DOHH2 (cell line): ENCODE data around the gene CTSZ.
A peak's percentile ranks its signal among the peaks of the same experiment; 100 is the strongest.
"Not testable (repeated sequence)": the region's sequence is repeated elsewhere in the genome, so short reads cannot be mapped to it uniquely, and the experiment has no call there.

ENCODE experiments used
- H3F3A ChIP-seq: fragments of 200-600 bp; sonication (generic), shearing (Covaris generic); 2 replicates; pipeline ENCODE4 v1.6.0; 2016; ENCODE audit warnings: antibody characterized with exemption, mild to moderate bottlenecking; ENCODE audit not compliant: control insufficient read depth, insufficient read depth
- H3K27ac ChIP-seq: fragments of 200-600 bp; sonication (generic); 2 replicates; pipeline ENCODE4 v1.5.1; 2014; ENCODE audit warnings: low read depth, mild to moderate bottlenecking, low read length, moderate library complexity
- H3K27me3 ChIP-seq: fragments of 200-600 bp; sonication (generic); 2 replicates; pipeline ENCODE4 v1.6.1; 2014; ENCODE audit warnings: mild to moderate bottlenecking, low read length, mixed read lengths; ENCODE audit not compliant: control insufficient read depth
- H3K36me3 ChIP-seq: fragments of 200-600 bp; sonication (generic); 2 replicates; pipeline ENCODE4 v1.6.1; 2014; ENCODE audit warnings: mild to moderate bottlenecking, low read length, moderate library complexity, mixed read lengths; ENCODE audit not compliant: control insufficient read depth
- H3K4me1 ChIP-seq: fragments of 200-600 bp; sonication (generic); 2 replicates; pipeline ENCODE4 v1.6.1; 2014; ENCODE audit warnings: mild to moderate bottlenecking, low read length, mixed read lengths; ENCODE audit not compliant: control insufficient read depth
- H3K4me2 ChIP-seq: fragments of 200-600 bp; sonication (generic); 2 replicates; pipeline ENCODE4 v1.6.0; 2014; ENCODE audit warnings: mild to moderate bottlenecking, low read length, moderate library complexity
- H3K4me3 ChIP-seq: fragments of 200-600 bp; sonication (generic); 2 replicates; pipeline ENCODE4 v1.5.1; 2014; ENCODE audit warnings: mild to moderate bottlenecking, low read length, mixed read lengths
- H3K79me2 ChIP-seq: fragments of 200-600 bp; sonication (generic); 2 replicates; pipeline ENCODE4 v1.6.1; 2014; ENCODE audit warnings: mild to moderate bottlenecking, low read length, mixed read lengths; ENCODE audit not compliant: control insufficient read depth
- H3K9me2 ChIP-seq: fragments of 200-600 bp; sonication (generic); replicated peaks from 2 replicates; pipeline ENCODE4 v1.6.1; 2014; ENCODE audit warnings: mild to moderate bottlenecking, low read length, mixed read lengths; ENCODE audit not compliant: control insufficient read depth
- H3K9me3 ChIP-seq: fragments of 200-600 bp; sonication (generic); 2 replicates; pipeline ENCODE4 v1.6.1; 2014; ENCODE audit warnings: antibody characterized with exemption, low read length, mixed read lengths; ENCODE audit not compliant: control insufficient read depth, insufficient read depth
- H4K20me1 ChIP-seq: fragments of 200-600 bp; sonication (generic); 2 replicates; pipeline ENCODE4 v1.6.0; 2014; ENCODE audit warnings: low read depth, mild to moderate bottlenecking, antibody characterized with exemption, low read length, moderate library complexity; ENCODE audit not compliant: control insufficient read depth, insufficient read depth
- EZH2phosphoT487 ChIP-seq: fragments of 200-600 bp; sonication (generic); IDR thresholded peaks from 2 replicates; pipeline ENCODE4 v1.6.1; 2017; ENCODE audit warnings: borderline replicate concordance, mild to moderate bottlenecking, antibody characterized with exemption, low read length, moderate library complexity, mixed read lengths
- TF ChIP-seq, protein P1 (sequence below): fragments of 200-600 bp; sonication (generic); IDR thresholded peaks from one replicate; pipeline ENCODE4 v1.5.1; 2014; ENCODE audit warnings: antibody characterized with exemption, mild to moderate bottlenecking, low read depth, low read length; ENCODE audit not compliant: poor library complexity, severe bottlenecking

Gene CTSZ

GRCh38 chr20:58986286-58986967 lies 20.6 kb downstream of the CTSZ start:
- H3F3A ChIP-seq = peaks cover 8% of the 10 kb centered on the region
- H3K27ac ChIP-seq = no peak overlapping the region
- H3K9me3 ChIP-seq = no peaks in the 10 kb centered on the region
- peaks cover 3% of the 10 kb centered on the region; the same call in 1 of the 2 replicates for H4K20me1 ChIP-seq
- TF ChIP-seq, protein P1, sequence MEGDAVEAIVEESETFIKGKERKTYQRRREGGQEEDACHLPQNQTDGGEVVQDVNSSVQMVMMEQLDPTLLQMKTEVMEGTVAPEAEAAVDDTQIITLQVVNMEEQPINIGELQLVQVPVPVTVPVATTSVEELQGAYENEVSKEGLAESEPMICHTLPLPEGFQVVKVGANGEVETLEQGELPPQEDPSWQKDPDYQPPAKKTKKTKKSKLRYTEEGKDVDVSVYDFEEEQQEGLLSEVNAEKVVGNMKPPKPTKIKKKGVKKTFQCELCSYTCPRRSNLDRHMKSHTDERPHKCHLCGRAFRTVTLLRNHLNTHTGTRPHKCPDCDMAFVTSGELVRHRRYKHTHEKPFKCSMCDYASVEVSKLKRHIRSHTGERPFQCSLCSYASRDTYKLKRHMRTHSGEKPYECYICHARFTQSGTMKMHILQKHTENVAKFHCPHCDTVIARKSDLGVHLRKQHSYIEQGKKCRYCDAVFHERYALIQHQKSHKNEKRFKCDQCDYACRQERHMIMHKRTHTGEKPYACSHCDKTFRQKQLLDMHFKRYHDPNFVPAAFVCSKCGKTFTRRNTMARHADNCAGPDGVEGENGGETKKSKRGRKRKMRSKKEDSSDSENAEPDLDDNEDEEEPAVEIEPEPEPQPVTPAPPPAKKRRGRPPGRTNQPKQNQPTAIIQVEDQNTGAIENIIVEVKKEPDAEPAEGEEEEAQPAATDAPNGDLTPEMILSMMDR = no peak
- TF ChIP-seq EZH2phosphoT487 = no peak
- H3K9me2 ChIP-seq = no peaks in the 10 kb centered on the region
- H3K79me2 ChIP-seq = peaks cover 60% of the 10 kb centered on the region
- H3K36me3 ChIP-seq = peaks cover 68% of the 10 kb centered on the region
- H3K27me3 ChIP-seq = no peaks in the 10 kb centered on the region
- no peak overlapping the region for H3K4me2 ChIP-seq
- H3K4me3 ChIP-seq = no peak overlapping the region
- H3K4me1 ChIP-seq = peaks cover 24% of the 10 kb centered on the region

GRCh38 chr20:58985656-58986055 lies 21.4 kb downstream of the CTSZ start:
- H3K79me2 ChIP-seq = peaks cover 60% of the 10 kb centered on the region
- peaks cover 3% of the 10 kb centered on the region; the same call in 1 of the 2 replicates for H4K20me1 ChIP-seq
- no peak for TF ChIP-seq EZH2phosphoT487
- TF ChIP-seq, protein P1 = no peak
- H3K9me2 ChIP-seq = no peaks in the 10 kb centered on the region
- no peak overlapping the region for H3K4me2 ChIP-seq
- peaks cover 24% of the 10 kb centered on the region for H3K4me1 ChIP-seq
- H3K36me3 ChIP-seq = peaks cover 61% of the 10 kb centered on the region
- H3K4me3 ChIP-seq = no peak overlapping the region
- no peaks in the 10 kb centered on the region for H3K27me3 ChIP-seq
- H3K9me3 ChIP-seq = no peaks in the 10 kb centered on the region
- H3F3A ChIP-seq = 0 out of 2 replicates have a peak, but pooled peaks cover 4% of the 10 kb centered on the region
- H3K27ac ChIP-seq = no peak overlapping the region

DNA sequence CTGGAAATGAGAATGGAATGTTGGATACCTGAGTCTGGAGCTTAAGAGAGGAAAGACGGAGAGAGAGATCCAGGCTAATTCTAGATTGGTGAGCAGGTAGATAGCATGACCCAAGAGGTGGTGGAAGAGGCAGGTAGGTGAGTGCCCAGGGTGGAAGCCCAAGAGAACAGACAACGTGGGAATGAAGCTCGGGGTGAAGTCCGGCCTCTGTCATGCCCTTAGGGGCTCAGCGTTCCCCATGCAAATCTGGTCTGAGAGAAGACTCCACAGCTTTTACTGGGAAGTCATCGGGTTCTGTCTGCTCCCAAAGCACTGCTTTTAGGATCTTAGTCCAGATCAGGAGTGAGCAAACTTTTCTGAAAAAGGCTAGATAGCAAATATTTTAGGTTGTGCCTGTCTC lies 22.4 kb downstream of the CTSZ start:
- Histone ChIP-seq H3K9me2 (no peaks in the 10 kb centered on the region), H3K4me2 (no peak overlapping the region), H3K79me2 (peaks cover 60% of the 10 kb centered on the region), H3K4me1 (peaks cover 28% of the 10 kb centered on the region), H4K20me1 (peaks cover 3% of the 10 kb centered on the region; the same call in 1 of the 2 replicates), H3K36me3 (peaks cover 52% of the 10 kb centered on the region), H3K9me3 (no peaks in the 10 kb centered on the region), H3K4me3 (no peak overlapping the region), H3K27me3 (no peaks in the 10 kb centered on the region), H3F3A (no peaks in the 10 kb centered on the region), H3K27ac (no peak overlapping the region)
- TF ChIP-seq, protein P1 = no peak
- TF ChIP-seq EZH2phosphoT487 = no peak

DNA sequence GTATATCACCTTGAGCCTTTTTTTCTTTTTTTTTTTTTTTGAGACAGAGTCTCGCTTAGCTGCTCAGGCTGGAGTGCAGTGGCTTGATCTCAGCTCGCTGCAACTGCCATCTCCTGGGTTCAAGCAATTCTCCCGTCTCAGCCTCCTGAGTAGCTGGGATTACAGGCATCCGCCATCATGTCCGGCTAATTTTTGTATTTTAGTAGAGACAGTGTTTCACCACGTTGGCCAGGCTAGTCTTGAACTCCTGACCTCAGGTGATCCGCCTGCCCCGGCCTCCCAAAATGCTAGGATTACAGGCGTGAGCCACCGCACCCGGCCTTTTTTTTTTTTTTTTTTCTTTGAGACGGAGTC lies 24.0 kb downstream of the CTSZ start:
- H3K4me3 ChIP-seq = peak overlapping the region; percentile 96
- H3K27ac ChIP-seq, H3K9me2 ChIP-seq: not testable (repeated sequence)

More for the DNA sequence above, 24.0 kb downstream of the CTSZ start:
- Histone ChIP-seq H3K4me1 (peaks cover 40% of the 10 kb centered on the region), H3K36me3 (peaks cover 36% of the 10 kb centered on the region), H3K79me2 (peaks cover 60% of the 10 kb centered on the region), H3K4me2 (peak overlapping the region; percentile 81)
- H3K9me3 ChIP-seq, H3F3A ChIP-seq, H3K27me3 ChIP-seq, H4K20me1 ChIP-seq: not testable (repeated sequence)
